MCF 10A (cell line): ENCODE measurements around the gene SYPL2. TPM values are rescaled to one million over a fixed set of nuclear protein-coding genes. Genes with fewer than 3 reads are reported as not detected.

Experiments
- BruUV-seq: library from RNA; stranded (reverse); fragments of 400-500 nt; replicated peaks from 2 replicates; lab custom pipeline; 2021; lab: Mats Ljungman, UMichigan
- CTCF ChIA-PET: fragments of 300-600 bp; sonication (Branson Sonifier 250); formaldehyde crosslinking; extraction: SDS; loops from one replicate; lab custom pipeline; 2021; ENCODE audit warnings: antibody characterized with exemption, inconsistent platforms; lab: Yijun Ruan, JAX
- POLR2A ChIA-PET: fragments of 300-600, 350-650 bp; sonication (Branson Sonifier 250); formaldehyde crosslinking; extraction: SDS; loops from one replicate; lab custom pipeline; 2020; ENCODE audit warnings: antibody characterized with exemption, inconsistent platforms; lab: Yijun Ruan, JAX
- DNase-seq: peaks from one replicate; pipeline ENCODE4 v3.0.0-alpha.2; 2018; ENCODE audit not compliant: unreplicated experiment
- H3K27ac Mint-ChIP-seq: one replicate; pipeline ENCODE4 v1.8.0; 2022; ENCODE audit warnings: mild to moderate bottlenecking, low read depth, mixed read lengths; ENCODE audit not compliant: unreplicated experiment
- H3K27me3 Mint-ChIP-seq: one replicate; pipeline ENCODE4 v1.8.0; 2022; ENCODE audit warnings: mixed read lengths; ENCODE audit not compliant: insufficient read depth, unreplicated experiment
- H3K36me3 Mint-ChIP-seq: one replicate; pipeline ENCODE4 v1.8.0; 2022; ENCODE audit warnings: mild to moderate bottlenecking, moderate library complexity, mixed read lengths; ENCODE audit not compliant: insufficient read depth, unreplicated experiment
- H3K4me1 Mint-ChIP-seq: one replicate; pipeline ENCODE4 v1.8.0; 2022; ENCODE audit warnings: mixed read lengths; ENCODE audit not compliant: insufficient read depth, unreplicated experiment
- H3K4me3 Mint-ChIP-seq: one replicate; pipeline ENCODE4 v1.8.0; 2022; ENCODE audit warnings: mild to moderate bottlenecking, moderate library complexity, mixed read lengths; ENCODE audit not compliant: unreplicated experiment
- H3K9me3 Mint-ChIP-seq: one replicate; pipeline ENCODE4 v1.8.0; 2022; ENCODE audit warnings: mixed read lengths; ENCODE audit not compliant: unreplicated experiment
- intact Hi-C: fragments of 100-400 bp; cut with micrococcal nuclease; formaldehyde crosslinking; loops from 2 replicates; pipeline ENCODE4 v1.14.1; 2022
- total RNA-seq: library from RNA; stranded (reverse); gene quantifications from 2 replicates; pipeline ENCODE4 v1.2.3, GENCODE V29; 2022
- TF ChIP-seq, protein P1 (sequence below): fragments of 200-600 bp; IDR thresholded peaks from one replicate; pipeline ENCODE4 v1.8.0; 2022; ENCODE audit warnings: antibody characterized with exemption, mild to moderate bottlenecking; ENCODE audit not compliant: unreplicated experiment

Gene SYPL2
- total RNA-seq, 1 experiment from 2014 or later = not detected

DNA sequence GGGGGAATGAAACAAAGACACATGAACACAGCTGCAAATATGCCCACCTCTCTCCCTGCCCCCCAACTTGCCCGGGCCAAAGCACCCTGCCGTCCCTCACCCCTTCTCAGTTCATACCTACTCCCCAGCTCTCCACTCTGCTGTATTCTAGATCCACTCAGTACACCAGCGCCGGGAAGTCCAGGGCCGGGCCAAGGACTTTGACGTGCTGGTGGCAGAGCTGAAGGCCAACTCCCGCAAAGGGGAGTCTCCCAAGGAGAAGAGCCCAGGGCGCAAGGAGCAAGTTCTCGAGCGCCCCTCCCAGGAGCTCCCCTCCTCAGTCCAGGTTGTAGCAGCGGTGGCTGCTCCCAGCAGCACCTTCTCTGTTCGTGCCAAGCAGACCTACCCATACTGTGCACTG, 22.4 kb downstream of the SYPL2 start:
- H3K27me3 Mint-ChIP-seq = no peaks in the 10 kb centered on the region
- no peak overlapping the region for H3K27ac Mint-ChIP-seq
- no peaks in the 10 kb centered on the region for H3K9me3 Mint-ChIP-seq
- CTCF ChIA-PET = interaction anchor here (0.7 to 40.0 kb wide), 7 partner anchors 9 to 89 kb away, joined by 3 to 1071 read pairs (median 5); partner anchors contain the start of genes AMIGO1 and GPR61
- peaks cover 16% of the 10 kb centered on the region for H3K36me3 Mint-ChIP-seq
- POLR2A ChIA-PET = interaction anchor here (0.6 kb wide), 1 partner anchor 24 kb away, joined by 3 read pairs; no protein-coding TSS in a partner anchor
- TF ChIP-seq, protein P1, sequence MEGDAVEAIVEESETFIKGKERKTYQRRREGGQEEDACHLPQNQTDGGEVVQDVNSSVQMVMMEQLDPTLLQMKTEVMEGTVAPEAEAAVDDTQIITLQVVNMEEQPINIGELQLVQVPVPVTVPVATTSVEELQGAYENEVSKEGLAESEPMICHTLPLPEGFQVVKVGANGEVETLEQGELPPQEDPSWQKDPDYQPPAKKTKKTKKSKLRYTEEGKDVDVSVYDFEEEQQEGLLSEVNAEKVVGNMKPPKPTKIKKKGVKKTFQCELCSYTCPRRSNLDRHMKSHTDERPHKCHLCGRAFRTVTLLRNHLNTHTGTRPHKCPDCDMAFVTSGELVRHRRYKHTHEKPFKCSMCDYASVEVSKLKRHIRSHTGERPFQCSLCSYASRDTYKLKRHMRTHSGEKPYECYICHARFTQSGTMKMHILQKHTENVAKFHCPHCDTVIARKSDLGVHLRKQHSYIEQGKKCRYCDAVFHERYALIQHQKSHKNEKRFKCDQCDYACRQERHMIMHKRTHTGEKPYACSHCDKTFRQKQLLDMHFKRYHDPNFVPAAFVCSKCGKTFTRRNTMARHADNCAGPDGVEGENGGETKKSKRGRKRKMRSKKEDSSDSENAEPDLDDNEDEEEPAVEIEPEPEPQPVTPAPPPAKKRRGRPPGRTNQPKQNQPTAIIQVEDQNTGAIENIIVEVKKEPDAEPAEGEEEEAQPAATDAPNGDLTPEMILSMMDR = no peak
- H3K4me3 Mint-ChIP-seq = no peak overlapping the region
- intact Hi-C loops = no loop called here
- DNase-seq = no peak
- H3K4me1 Mint-ChIP-seq = peaks cover 6% of the 10 kb centered on the region
- no TSS peak for BruUV-seq

DNA sequence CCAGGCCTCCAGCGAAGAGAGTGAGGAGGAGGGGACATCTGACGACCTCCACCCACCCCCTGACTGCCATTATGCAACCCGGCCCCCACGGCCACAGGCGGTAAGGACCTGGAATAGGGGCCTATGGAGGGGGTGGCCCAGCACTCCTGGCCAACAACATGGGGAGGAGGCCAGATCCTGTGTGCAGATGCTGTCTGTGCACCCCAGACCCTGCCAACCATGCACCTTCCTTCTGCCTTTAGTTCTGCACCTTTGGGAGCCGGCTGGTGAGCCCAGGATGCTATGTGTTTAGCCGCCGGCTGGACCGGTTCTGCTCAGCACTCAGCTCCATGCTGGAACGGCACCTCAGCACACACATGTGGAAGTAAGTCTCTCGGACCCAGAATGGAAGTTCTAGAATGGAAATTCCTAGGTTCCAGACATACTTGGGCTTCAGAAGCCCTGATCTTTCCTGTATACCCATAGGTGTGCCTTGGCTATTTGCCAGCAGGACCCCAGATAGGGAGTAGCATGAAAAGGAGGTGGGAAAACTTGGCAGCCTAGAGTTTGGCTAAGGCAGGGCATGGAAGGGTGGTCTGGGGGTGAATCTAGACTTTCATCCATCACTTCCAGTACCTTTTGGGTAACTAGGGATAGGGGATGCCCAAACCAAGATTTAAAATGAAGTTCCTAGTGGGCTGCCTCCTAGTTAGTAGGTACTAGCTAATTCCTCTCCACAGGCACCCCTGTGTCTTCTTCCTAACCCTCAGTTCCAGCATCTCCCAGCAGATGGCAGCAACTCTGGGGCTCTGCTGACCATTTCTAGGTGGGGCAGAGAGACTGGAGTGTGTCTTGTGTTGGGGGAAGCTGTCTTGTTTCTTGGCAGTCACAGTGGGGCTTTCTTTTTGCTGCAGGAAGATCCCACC, 23.9 kb downstream of the SYPL2 start:
- no TSS peak for BruUV-seq
- H3K27me3 Mint-ChIP-seq = no peaks in the 10 kb centered on the region
- peak; percentile 62 for DNase-seq
- H3K4me3 Mint-ChIP-seq = no peak overlapping the region
- intact Hi-C loops = loop anchor here (1.0 to 5.0 kb wide), 2 partner anchors 42 to 63 kb away; partner anchors contain the start of gene PSMA5
- H3K27ac Mint-ChIP-seq = no peak overlapping the region
- no peaks in the 10 kb centered on the region for H3K9me3 Mint-ChIP-seq
- POLR2A ChIA-PET = interaction anchor here (1.1 to 5.6 kb wide), 2 partner anchors 41 to 251 kb away, joined by 3 to 38 read pairs; no protein-coding TSS in a partner anchor
- TF ChIP-seq, protein P1 = peak; percentile 60
- CTCF ChIA-PET = interaction anchor here (0.5 to 40.0 kb wide), 26 partner anchors 9 to 1707 kb away, joined by 3 to 1071 read pairs (median 4); partner anchors contain the start of genes AMIGO1 and GPR61
- no peaks in the 10 kb centered on the region for H3K4me1 Mint-ChIP-seq
- peaks cover 16% of the 10 kb centered on the region for H3K36me3 Mint-ChIP-seq

DNA sequence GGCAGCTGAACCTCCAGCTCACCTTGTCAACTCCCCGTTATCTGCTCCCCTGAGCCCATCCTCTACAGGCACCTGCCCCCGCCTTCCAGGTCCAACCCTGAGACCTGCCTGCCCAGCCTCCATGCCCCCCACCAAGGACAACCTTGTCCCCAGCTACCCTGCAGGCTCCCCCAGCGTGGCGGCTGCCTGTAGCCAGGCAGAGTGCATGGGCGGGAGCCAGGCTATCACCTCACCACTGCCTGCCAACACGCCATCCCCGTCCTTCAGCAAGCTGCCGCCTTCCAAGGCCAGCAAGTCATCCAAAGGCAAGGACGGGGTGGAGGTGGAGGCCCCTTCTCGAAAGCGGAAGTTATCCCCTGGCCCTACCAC, 24.6 kb downstream of the SYPL2 start:
- BruUV-seq = no TSS peak
- TF ChIP-seq, protein P1 = no peak
- Mint-ChIP-seq H3K27ac (no peak overlapping the region), H3K27me3 (no peaks in the 10 kb centered on the region), H3K4me1 (no peaks in the 10 kb centered on the region), H3K36me3 (peaks cover 18% of the 10 kb centered on the region), H3K4me3 (no peak overlapping the region), H3K9me3 (no peaks in the 10 kb centered on the region)
- ChIA-PET CTCF (interaction anchor here (0.6 to 40.0 kb wide), 22 partner anchors 8 to 690 kb away, joined by 3 to 1071 read pairs (median 4); partner anchors contain the start of genes AMIGO1 and GPR61), POLR2A (interaction anchor here (1.1 to 5.6 kb wide), 2 partner anchors 40 to 251 kb away, joined by 3 to 38 read pairs; no protein-coding TSS in a partner anchor)
- DNase-seq = no peak
- intact Hi-C loops = loop anchor here (1.0 to 5.0 kb wide), 2 partner anchors 41 to 64 kb away; partner anchors contain the start of gene PSMA5

DNA sequence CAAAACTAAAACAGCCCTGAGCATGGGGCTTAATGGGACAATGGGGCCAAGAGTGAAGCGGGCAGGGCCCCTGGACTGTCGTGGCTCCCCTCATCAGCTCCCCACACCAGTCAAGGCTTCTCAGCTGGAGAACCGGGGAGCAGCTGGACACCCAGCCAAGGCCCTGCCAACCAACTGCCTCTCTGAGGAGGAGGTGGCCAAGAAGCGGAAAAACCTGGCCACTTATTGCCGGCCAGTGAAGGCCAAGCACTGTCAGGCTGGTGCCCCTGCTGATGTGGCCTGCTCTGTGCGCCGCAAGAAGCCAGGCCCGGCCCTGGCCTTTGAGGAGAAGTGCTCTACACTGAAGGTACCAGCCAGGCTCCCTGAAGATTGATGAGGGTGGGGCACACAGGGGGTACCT, 25.0 kb downstream of the SYPL2 start:
- intact Hi-C loops = loop anchor here (5.0 kb wide), 1 partner anchor 64 kb away; the partner anchor contains the start of gene PSMA5
- DNase-seq = no peak
- no peaks in the 10 kb centered on the region for H3K9me3 Mint-ChIP-seq
- no peak overlapping the region for H3K27ac Mint-ChIP-seq
- CTCF ChIA-PET = interaction anchor here (0.6 to 40.0 kb wide), 21 partner anchors 8 to 690 kb away, joined by 3 to 1071 read pairs (median 4); partner anchors contain the start of genes AMIGO1 and GPR61
- H3K27me3 Mint-ChIP-seq = no peaks in the 10 kb centered on the region
- POLR2A ChIA-PET = interaction anchor here (1.1 to 5.6 kb wide), 2 partner anchors 39 to 252 kb away, joined by 3 to 38 read pairs; no protein-coding TSS in a partner anchor
- H3K36me3 Mint-ChIP-seq = peaks cover 22% of the 10 kb centered on the region
- no peak overlapping the region for H3K4me3 Mint-ChIP-seq
- no peaks in the 10 kb centered on the region for H3K4me1 Mint-ChIP-seq
- BruUV-seq = no TSS peak
- TF ChIP-seq, protein P1 = no peak
